Lung (tissue), 12 donors: ENCODE data around the gene TEDC1. TPM values are rescaled to one million over a fixed set of nuclear protein-coding genes. Genes with fewer than 3 reads are reported as not detected.
A peak's percentile ranks its signal among the peaks of the same experiment; 100 is the strongest.

ENCODE experiments used
- ATAC-seq: fragments of 200-7000 bp; cut with Tn5 transposase; one replicate; pipeline ENCODE4 v1.9.1; 2020; ENCODE audit warnings: moderate number of reproducible peaks; ENCODE audit not compliant: insufficient read depth, low FRiP score
- DNase-seq, 3 donors: peaks; one replicate each; pipeline ENCODE4 v3.0.0-alpha.2; 2013 to 2017
- H3K27ac ChIP-seq, 2 donors: one replicate each; pipeline ENCODE4 v1.5.1; 2013; ENCODE audit warnings: mild to moderate bottlenecking in 2 of 2, moderate library complexity in 2 of 2, control low read depth in 1 of 2, inconsistent platforms in 1 of 2, low read depth in 1 of 2, low read length in 1 of 2
- H3K27me3 ChIP-seq, 3 donors: one replicate each; pipeline ENCODE4 v1.5.1; 2013; ENCODE audit warnings: low read length in 2 of 3; ENCODE audit not compliant: control insufficient read depth in 3 of 3, insufficient read depth in 3 of 3
- H3K36me3 ChIP-seq, 4 donors: one replicate each; pipeline ENCODE4 v1.5.1; 2013; ENCODE audit warnings: low read length in 4 of 4, mild to moderate bottlenecking in 1 of 4, moderate library complexity in 1 of 4; ENCODE audit not compliant: control insufficient read depth in 4 of 4, insufficient read depth in 4 of 4
- H3K4me1 ChIP-seq, 5 donors: one replicate each; pipeline ENCODE4 v1.5.1; 2013; ENCODE audit warnings: low read length in 5 of 5, mild to moderate bottlenecking in 2 of 5, moderate library complexity in 1 of 5; ENCODE audit not compliant: control insufficient read depth in 5 of 5, insufficient read depth in 5 of 5
- H3K4me3 ChIP-seq: one replicate; pipeline ENCODE4 v1.5.1; 2013; ENCODE audit warnings: mild to moderate bottlenecking, control low read depth, moderate library complexity
- H3K9ac ChIP-seq, 2 donors: one replicate each; pipeline ENCODE4 v1.5.1; 2013; ENCODE audit warnings: low read length in 2 of 2, control low read depth in 1 of 2; ENCODE audit not compliant: insufficient read depth in 1 of 2
- H3K9me3 ChIP-seq, 4 donors: one replicate each; pipeline ENCODE4 v1.5.1; 2013; ENCODE audit warnings: low read length in 3 of 4, mild to moderate bottlenecking in 1 of 4, moderate library complexity in 1 of 4; ENCODE audit not compliant: control insufficient read depth in 4 of 4, insufficient read depth in 3 of 4
- CTCF ChIP-seq: IDR thresholded peaks from 2 replicates; pipeline ENCODE4 v1.5.1; 2012; ENCODE audit warnings: mild to moderate bottlenecking; ENCODE audit errors: control extremely low read depth, extremely low read depth
- WGBS, 2 donors: extraction: QIAGEN DNeasy Blood & Tissue Kit; methylation state at CpG; one replicate each; pipeline ENCODE4 v1.1.7; 2013; 5-methylcytosine and 5-hydroxymethylcytosine counted together
- polyA plus RNA-seq, 2 donors: library from polyadenylated mRNA; stranded (reverse); fragments of 200-250 nt; gene quantifications; one replicate each; pipeline ENCODE4 v1.2.1, GENCODE V29; 2013
- total RNA-seq, 2 donors: library from RNA; depleted of rRNA in 1 of 2; stranded (reverse); fragments of >200 nt in 1 of 2; gene quantifications; one replicate each; pipeline ENCODE4 v1.2.1, GENCODE V29; 2014 to 2021
- donor health status: control.
- donor health status: control.
- donor health status: Bipolar disorder and iron deficiency.
- donor health status: healthy.
- donor health status: DM: yes; HTN: yes; CAD: no.

TEDC1 gene
- total and polyA plus RNA-seq, 4 donors = 5.8 to 20.8 (median 14.4) TPM

DNA sequence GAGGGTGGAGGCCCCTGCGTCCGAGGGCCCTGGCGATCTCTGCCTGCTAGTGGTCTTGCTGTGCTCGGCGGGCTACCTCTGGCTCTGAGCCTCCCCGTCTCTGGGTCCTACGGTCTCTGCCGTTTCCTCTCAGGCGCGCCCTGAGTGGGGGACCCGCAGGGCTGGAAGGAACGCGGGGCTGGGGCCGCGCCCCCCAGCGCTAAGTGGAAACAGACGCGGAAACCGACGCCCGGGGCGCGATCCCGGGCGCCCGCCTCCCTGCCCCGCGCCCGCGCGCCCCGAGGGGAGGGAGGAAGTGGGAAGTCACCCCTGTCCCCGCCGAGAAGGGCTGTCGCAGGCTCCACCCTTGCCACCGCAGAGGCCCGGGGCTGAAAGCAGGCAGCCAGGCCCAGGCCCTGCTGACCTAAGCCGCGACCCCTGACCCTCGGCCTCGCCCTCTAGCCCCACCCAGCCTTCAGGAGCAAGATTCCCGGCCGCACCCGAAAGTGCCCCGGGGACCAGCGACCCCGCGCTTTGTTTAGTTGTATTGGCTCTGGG, 3.5 kb upstream of the TEDC1 start:
- H3K9me3 ChIP-seq = no peaks in the 10 kb centered on the region
- H3K4me3 ChIP-seq = peak overlapping the region; percentile 18
- peaks cover 0 to 41% (median 29%) of the 10 kb centered on the region in 5 donors for H3K4me1 ChIP-seq
- peaks cover 0 to 10% (median 0%) of the 10 kb centered on the region in 3 donors for H3K27me3 ChIP-seq
- peak in 1 of 3 donors; percentile 33 for DNase-seq
- H3K36me3 ChIP-seq = no peaks in the 10 kb centered on the region
- peak overlapping the region; percentile 25 to 42 for H3K9ac ChIP-seq
- no peak for ATAC-seq
- WGBS, 2 donors = 3% methylated on average over 35 to 48 of the region's 48 CpGs
- H3K27ac ChIP-seq = peak overlapping the region; percentile 55 to 91
- no peak for TF ChIP-seq CTCF

- H3K27me3 ChIP-seq = peaks cover 0 to 10% (median 0%) of the 10 kb centered on the region in 3 donors
- DNase-seq (no peak), ATAC-seq (no peak)
- H3K9ac ChIP-seq = peak overlapping the region in 1 of 2 donors; percentile 42
- peaks cover 0 to 35% (median 25%) of the 10 kb centered on the region in 5 donors for H3K4me1 ChIP-seq
- WGBS, 2 donors = 46 to 69% methylated on average over 21 to 26 of the region's 26 CpGs
- peak overlapping the region; percentile 18 for H3K4me3 ChIP-seq
- H3K9me3 ChIP-seq = no peaks in the 10 kb centered on the region
- peak overlapping the region in 1 of 2 donors; percentile 91 for H3K27ac ChIP-seq
- peaks cover 0 to under 1% (median 0%) of the 10 kb centered on the region in 4 donors for H3K36me3 ChIP-seq
- no peak for TF ChIP-seq CTCF
Measured at GRCh38 chr14:105487986-105488777, 2.9 kb upstream of the TEDC1 start.

DNA sequence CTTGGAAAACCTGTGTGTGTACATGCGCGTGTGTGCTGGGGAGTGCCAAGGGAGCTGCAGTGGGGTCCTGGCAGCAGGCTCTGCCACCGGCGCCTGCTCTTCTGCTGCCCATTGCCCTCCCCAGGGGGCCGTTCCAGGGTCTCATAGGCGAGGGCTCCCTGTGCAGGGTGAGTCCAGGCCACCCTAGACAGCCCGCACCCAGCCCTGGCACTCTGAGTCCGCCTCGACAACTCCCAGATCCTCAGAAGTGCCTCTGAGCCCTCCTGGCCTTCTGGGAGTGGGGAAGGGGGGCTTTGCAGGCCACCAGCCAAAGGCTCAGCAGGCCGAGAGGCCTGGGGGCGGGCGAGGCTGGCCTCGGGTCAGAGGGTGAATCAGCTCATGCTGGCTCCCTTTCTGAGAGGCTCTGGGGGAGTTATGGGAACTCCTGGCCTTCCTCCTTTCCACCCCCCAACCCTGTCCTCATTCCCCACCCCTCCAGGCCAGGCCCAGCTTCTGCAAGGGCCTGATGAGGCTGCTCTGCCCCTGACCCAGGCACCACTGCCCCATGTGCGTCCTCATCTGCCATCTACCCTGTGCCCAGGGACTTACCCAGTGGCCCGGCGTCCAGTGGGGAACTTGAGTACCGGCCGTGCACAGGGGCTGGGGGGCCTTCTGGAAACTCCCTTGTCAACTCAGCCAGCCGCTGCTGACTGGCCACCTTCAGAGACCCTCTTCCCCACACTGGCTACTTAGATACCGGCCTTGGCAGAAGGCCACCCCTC, 2.1 kb upstream of the TEDC1 start:
- Histone ChIP-seq H3K27ac (peak overlapping the region; percentile 48 to 91), H3K4me3 (no peak overlapping the region), H3K36me3 (peaks cover 0 to 3% (median 0%) of the 10 kb centered on the region in 4 donors), H3K9me3 (no peaks in the 10 kb centered on the region), H3K4me1 (peaks cover 0 to 30% (median 25%) of the 10 kb centered on the region in 5 donors), H3K9ac (peak overlapping the region in 1 of 2 donors; percentile 8), H3K27me3 (peaks cover 0 to 10% (median 0%) of the 10 kb centered on the region in 3 donors)
- ATAC-seq (no peak), DNase-seq (peak in 1 of 3 donors; percentile 10)
- WGBS, 2 donors = 62 to 71% methylated on average over 20 of the region's 20 CpGs
- TF ChIP-seq CTCF = no peak
